NCI-H1694 treated with DMSO at 0.1 percent for 48 hours (cell line): ENCODE results near the gene RPL39.
"Not testable (repeated sequence)": the region's sequence is repeated elsewhere in the genome, so short reads cannot be mapped to it uniquely, and the experiment has no call there.

Source experiments
- DNase-seq: peaks from one replicate; lab custom pipeline; 2025; lab: John Stamatoyannopoulos, UW

RPL39 gene

DNA sequence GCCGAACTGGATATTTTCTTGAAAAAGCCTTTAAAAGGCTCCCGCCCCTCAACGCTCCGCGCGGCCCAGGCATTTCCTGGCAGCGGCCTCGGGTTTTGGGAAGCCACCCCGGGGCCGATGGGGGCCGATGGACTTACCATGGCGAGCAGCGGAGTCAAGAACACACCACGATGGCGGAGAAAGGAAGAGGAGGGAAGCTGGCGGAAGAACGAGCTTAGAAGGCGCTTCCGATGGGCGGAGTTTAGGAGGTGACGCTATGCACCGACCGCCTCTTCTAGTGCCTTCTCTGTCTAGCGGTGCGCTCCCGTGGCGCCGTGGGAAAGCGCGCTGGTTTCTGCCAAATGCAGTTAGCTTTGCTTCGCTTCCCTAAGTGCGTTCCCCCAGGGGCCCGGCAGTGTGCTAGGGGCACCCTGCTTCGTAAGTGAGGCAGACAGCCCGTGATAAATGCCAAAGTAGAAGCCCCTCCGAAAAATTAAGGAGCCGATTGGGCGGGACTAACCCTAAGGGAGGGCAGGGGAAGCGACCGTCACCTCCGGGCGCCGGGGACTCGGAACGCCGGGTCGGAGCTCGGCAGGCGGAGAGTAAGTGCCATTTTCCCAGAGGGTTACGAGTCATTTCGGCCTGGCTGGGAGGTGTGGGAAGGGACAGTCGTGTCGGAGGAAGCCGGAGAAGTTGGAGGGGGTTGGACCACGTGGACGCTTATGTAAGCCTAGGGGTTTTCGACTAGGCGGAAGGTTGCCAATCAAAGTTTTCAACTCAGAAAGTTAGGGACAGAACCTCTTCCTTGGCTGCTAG lies at the start of gene RPL39:
Gene RPL39 (minus strand): TSS at position 194 of the 795 bp plus-strand sequence. CDS start 54 bp downstream, at position 140.
- peak; percentile 85 for DNase-seq

DNA sequence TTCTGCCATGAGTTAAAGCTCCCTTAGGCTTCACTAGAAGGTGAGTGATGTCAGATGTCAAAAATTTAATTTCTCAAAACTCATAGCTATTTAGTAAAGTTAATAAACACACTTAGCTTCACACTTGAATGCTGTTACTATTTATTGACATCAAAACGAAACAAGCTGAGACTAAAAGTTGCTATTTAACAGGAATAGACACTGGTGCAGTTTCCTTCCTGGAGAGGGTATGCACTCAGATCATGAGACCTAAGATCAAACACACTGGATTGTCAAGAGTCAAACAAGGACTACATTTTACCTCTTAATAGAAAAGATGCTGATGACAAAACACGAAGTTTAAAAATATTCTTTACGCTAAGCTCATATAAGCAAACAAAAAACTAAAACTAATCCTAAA lies 42.5 kb upstream of the RPL39 start:
- DNase-seq, result no peak

DNA sequence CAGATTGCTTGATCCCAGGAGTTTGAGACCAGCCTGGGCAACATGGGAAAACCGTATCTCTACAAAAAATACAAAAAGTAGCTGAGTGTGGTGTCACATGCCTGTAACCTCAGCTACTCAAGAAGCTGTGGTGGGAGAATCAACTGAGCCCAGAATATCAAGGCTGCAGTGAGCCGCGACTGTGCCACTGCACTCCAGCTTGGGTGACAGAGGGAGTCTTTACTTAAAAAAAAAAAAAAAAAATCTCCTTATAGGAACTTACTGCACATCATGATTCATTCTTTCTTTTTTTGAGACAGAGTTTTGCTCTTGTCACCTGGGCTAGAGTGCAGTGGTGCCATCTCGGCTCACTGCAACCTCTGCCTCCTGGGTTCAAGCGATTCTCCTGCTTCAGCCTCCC lies 37.0 kb upstream of the RPL39 start:
- DNase-seq, result no peak

GRCh38 chrX:119826399-119826959 lies 35.0 kb upstream of the RPL39 start:
- no peak for DNase-seq

DNA sequence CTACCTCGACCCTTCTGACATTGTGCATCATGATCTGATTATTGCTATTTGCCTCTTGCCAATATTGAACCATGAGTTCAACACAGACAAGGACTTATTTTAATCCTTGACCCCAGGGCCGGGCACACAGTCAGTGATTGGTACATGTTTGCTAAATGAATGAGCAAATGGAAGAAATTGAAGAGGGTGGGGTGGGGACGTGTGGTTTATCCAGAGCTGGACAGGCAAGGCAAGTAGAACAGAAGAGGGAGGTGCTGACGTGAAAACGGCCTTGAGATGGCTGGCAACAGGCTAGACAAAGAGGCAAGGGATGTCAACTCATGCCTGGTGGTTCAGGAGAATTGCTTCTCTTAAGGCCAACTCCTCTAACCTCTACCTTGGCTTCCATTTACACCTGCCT lies 32.8 kb upstream of the RPL39 start:
- DNase-seq, result not testable (repeated sequence)

DNA sequence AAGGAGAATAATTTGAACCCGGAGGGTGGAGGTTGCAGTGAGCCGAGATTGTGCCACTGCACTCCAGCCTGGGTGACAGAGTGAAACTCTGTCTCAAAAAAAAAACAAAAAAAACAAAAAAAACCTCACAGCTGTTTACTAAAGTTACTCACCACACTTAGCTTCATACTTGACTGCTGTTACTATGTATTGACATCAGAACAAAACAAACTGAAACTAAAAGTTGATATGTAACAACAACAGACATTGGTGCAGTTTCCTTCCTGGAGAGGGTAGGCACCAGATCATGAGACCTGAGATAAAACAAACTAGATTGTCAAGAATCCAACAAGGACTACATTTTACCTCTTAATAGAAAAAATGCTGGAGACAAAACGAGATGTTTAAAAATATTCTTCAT lies 30.3 kb upstream of the RPL39 start:
- DNase-seq, result not testable (repeated sequence)

DNA sequence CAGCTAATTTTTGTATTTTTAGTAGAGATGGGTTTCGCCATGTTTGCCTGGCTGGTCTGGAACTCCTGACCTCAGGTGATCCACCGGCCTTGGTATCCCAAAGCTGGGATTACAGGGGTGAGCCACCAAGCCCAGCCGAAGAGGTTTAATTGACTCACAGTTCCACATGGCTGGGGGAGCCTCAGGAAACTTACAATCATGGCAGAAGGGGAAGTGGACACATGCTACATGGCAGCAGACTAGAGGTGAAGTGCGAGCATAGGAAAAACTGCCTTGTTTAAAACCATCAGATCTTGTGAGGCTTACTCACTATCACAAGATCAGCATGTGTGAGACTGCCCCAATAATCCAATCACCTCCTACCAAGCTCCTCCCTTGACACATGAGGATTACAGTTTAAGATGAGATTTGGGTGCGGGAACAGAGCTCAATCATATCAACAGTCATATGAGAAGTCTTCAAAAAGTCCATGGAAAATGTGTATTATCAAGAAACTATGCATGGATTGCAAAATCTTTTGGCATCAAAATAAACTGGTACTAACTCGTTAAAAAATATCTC lies 25.8 kb upstream of the RPL39 start:
- no peak for DNase-seq

GRCh38 chrX:119816300-119816699 lies 24.9 kb upstream of the RPL39 start:
- no peak for DNase-seq

DNA sequence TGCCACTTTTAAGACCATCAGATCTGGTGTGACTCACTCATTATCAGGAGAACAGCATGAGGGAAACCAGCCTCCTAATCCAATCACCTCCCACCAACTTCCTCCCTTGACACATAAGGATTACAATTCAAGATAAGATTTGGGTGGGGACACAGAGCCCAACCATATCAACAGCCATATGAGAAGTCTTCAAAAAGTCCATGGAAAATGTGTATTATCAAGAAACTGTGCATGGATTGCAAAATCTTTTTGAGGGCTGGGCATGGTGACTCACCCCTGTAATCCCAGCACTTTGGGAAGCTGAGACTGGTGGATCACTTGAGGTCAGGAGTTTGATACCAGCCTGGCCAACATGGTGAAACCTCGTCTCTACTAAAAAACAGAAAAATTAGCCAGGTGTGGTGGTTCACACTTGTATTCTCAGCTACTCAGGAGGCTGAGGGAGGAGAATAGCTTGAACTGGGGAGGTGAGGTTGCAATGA lies 17.8 kb upstream of the RPL39 start:
- no peak for DNase-seq

DNA sequence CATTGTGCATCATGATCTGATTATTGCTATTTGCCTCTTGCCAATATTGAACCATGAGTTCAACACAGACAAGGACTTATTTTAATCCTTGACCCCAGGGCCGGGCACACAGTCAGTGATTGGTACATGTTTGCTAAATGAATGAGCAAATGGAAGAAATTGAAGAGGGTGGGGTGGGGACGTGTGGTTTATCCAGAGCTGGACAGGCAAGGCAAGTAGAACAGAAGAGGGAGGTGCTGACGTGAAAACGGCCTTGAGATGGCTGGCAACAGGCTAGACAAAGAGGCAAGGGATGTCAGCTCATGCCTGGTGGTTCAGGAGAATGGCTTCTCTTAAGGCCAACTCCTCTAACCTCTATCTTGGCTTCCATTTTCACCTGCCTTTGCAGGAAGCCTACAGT lies 17.0 kb upstream of the RPL39 start:
- not testable (repeated sequence) for DNase-seq

GRCh38 chrX:119802546-119802945 lies 11.1 kb upstream of the RPL39 start:
- DNase-seq, result no peak

DNA sequence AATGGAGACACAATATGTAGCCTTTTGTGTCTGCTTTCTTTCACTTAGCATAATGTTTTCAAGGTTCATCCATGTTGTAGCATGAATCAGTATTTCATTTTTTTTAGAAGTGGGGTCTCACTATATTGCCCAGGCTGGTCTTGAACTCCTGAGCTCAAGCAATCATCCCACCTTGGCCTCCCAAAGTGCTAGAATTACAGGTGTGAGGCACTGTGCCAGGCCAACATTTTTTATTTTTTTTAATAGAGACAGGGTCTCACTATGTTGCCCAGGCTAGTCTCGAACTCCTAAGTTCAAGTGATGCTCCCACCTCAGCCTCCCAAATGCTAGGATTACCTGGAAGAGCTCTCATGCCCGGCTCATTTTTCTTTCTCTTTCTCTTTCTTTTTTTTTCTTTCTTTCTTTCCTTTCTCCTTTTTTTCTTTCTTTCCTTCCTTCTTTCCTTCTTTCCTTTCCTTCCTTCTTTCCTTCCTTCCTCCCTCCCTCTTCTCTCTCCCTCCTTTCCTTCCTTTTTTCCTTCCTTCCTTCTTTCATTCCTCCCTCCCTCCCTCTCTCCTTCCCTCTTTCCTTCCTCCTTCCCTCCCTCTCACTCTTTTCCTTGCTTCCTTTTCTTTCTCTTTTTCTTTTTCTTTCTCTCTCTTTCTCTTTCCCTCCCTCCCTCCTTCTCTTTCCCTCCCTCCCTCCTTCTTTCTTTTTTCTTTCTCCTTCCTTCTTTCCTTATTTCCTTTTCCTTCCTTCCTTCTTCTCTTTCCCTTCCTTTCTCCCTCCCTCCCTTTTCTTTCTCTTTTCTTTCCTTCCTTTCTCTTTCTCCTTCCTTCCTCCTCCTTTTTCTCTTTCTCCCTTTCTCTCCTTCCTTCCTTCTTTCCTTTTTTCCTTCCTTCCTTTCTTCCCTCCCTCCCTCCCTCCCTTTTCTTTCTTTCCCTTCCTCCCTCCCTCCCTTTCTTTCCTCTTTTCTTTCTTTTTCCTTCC lies 10.1 kb upstream of the RPL39 start:
- DNase-seq, result no peak

DNA sequence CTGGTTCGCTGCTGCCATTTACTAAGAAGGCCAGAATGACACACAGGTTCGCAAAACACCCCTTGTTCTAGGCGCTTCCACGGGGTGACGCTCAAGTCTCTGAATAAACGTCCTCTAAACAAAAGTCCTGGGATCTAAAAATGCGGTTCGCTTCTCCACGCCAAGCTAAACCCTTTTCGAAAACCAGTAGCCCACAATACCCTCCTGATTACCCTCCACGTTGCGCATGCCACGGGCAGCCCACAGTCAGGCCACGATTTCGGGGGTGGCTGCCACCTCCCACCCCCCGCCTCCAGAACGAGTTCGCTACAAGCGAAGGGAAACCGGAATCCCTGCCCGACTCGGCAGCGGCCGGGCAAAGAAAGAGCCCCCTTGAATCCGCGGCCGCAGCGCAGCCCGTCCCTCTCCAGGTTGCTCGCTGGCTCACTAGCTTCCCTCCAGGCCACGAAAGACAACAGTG lies 423 bp downstream of the RPL39 start:
- DNase-seq, result peak; percentile 9

DNA sequence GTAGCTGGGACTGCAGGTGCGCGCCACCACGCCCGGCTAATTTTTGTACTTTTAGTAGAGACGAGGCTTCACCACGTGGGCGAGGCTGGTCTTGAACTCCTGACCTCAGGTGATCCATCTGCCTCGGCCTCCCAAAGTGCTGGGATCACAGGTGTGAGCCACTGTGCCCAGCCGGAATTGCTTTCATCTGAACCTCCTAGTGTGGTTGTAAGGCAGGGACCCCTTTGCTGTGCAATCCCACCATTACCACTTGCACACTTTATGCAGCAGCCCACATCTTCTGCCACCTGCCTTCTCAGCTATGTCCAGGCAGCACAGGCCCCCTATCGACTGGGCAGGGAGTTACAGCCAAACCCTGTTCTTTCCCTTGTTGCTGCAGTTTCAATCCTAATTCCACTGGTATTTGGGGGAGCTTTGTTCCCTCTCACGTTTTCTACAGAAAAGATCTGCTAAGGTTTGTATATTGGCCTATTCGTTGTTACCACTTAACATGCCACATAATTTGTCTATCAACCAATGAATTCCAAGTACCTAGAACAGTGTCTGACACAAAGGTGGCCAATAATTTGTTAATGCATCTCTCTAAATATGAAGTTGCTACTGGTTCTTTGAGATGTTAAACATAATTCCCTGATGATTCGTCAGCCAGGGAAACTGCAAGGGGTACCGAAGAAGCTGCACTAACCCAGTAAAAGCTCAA lies 6.5 kb downstream of the RPL39 start:
- peak; percentile 27 for DNase-seq

DNA sequence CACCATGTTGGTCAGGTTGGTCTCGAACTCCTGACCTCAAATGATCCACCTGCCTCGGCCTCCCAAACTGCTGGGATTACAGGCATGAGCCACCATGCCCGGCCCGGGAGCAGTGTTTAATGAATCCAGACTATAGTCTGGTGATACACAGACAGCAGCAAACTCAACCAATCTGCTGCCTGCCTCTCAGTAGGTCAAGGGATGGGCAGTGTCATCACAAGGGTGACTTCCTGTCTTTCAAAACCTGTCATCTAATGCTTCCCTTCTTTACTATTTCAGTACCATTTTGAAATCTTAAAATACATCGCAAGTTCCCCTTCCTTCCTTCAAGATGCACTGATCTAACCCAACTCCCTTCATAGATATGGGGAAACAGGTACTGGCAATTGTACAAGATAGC lies 8.4 kb downstream of the RPL39 start:
- DNase-seq, result no peak

DNA sequence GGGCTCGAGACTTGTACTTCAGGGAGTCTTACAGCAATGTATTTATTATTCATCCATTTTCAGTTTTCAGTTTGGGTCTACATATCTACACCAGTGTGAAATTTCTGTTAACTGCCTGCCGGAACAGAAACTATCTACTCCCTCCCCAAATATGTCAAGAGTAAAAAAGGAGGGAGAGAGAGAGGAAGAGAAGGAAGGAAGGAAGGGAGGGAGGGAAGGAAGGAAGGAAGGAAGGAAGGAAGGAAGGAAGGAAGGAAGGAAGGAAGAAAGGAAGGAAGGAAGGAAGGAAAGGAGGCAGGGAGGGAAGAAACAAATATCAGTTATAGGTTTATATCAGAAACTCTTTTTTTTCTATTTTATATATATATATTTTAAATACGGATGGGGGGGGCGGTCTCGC lies 12.6 kb downstream of the RPL39 start:
- no peak for DNase-seq

DNA sequence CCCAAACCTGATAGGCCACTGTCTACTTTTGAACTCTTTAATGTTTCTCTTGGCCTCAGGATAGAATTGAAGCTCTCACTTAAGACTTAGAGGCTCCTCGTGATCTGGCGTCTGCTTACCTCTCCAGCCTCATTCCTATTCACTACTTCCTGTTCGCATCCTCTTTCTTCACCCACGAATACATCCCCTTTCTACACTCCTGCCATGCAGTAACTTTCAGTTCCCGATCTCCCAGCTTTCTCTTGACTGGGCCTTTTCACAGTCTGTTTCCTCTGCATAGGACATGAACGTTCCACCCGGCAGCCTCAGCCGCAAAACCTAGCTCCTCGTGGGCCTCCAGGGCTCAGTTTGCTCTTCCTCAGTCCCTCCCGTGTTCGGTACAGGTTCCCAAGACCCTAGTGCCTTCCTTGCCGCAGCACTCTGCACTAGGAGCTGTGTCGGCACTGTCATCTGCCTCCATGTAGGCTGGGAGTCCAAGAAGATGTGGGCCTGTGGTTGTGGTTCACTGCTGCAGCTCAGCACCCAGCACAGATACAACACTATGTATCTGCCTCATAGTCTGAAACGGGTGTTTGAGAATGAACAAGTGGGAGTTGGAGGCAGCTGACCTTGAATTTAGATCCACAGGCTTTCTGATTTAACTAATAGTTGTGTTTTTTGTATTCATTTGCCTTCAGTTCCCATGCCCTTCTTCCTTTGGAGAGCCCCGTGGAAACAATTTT lies 15.8 kb downstream of the RPL39 start:
- DNase-seq, result no peak

GRCh38 chrX:119769388-119769787 lies 22.0 kb downstream of the RPL39 start:
- not testable (repeated sequence) for DNase-seq

DNA sequence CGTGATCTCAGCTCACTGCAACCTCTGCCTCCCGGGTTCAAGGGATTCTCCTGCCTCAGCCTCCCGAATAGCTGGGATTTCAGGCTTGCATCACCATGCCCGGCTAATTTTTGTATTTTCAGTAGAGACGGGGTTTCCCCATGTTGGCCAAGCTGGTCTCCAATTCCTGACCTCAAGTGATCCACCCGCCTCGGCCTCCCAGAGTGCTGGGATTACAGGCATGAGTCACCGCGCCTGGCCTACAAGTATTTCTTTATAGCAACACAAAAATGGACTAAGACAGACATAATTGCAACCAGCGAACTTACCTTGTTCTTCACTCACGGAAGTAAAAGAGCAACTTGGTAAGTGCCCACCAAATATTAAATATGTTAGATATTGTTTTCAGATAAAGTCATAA lies 23.0 kb downstream of the RPL39 start:
- DNase-seq, result not testable (repeated sequence)

DNA sequence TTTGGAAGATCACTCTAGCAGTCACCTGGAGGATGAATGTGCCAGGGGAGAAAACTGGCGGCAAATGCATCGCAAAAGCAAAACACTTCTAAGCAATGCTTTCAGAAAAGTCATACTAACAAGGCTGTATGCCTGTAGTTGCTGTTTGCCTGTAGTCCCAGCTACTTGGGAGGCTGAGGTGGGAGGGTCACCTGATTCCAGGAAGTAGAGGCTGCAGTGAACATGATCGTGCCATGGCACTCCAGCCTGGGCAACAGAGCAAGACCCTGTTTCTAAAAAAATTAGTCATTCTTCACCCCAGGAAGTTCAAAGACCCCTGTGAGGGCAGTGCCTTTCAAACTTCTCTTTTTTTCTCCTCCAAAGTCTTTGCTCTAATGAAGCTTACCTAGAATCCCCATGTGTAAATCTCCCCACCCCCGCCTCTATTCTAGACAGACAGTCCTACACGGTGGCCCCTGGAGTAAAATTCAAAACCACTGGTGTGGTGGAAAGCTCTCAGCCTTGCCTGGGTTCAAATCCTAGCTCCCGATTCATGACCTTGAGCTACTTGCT lies 27.5 kb downstream of the RPL39 start:
- no peak for DNase-seq
